Activated CD8-positive, alpha-beta memory T cell treated with anti-CD3 and anti-CD28 coated beads, Interleukin-2, amount 10 ng/mL, durations not matched to agents 7 days and 5 days (primary cell): Measurements from ENCODE around the gene CNTD1. TPM values are rescaled to one million over a fixed set of nuclear protein-coding genes. Genes with fewer than 3 reads are reported as not detected.
"Not testable (repeated sequence)": the region's sequence is repeated elsewhere in the genome, so short reads cannot be mapped to it uniquely, and the experiment has no call there.

Experiments
- ATAC-seq: fragments of 150-1000 bp; cut with Tn5 transposase; one replicate; pipeline ENCODE4 v1.10.0; 2021; ENCODE audit warnings: moderate library complexity
- CTCF ChIA-PET: fragments of 350-600 bp; sonication (Branson Sonifier 250); formaldehyde crosslinking; loops from one replicate; lab custom pipeline; 2021; ENCODE audit warnings: antibody characterized with exemption; lab: Charles Lee
- DNase-seq: peaks from one replicate; pipeline ENCODE4 v3.0.0-alpha.2; 2020
- H3K27ac Mint-ChIP-seq: one replicate; pipeline ENCODE4 v1.8.0; 2021; ENCODE audit warnings: mild to moderate bottlenecking, mixed read lengths
- H3K27me3 Mint-ChIP-seq: one replicate; pipeline ENCODE4 v1.8.0; 2021; ENCODE audit warnings: mixed read lengths
- H3K36me3 Mint-ChIP-seq: one replicate; pipeline ENCODE4 v1.8.0; 2021; ENCODE audit warnings: mild to moderate bottlenecking, mixed read lengths
- H3K4me1 Mint-ChIP-seq: one replicate; pipeline ENCODE4 v1.8.0; 2021; ENCODE audit warnings: mixed read lengths
- H3K4me3 Mint-ChIP-seq: one replicate; pipeline ENCODE4 v1.8.0; 2021; ENCODE audit warnings: mild to moderate bottlenecking, moderate library complexity, mixed read lengths
- H3K9me3 Mint-ChIP-seq: one replicate; pipeline ENCODE4 v1.8.0; 2022; ENCODE audit warnings: low read depth, mixed read lengths
- total RNA-seq, 2 experiments: library from RNA; stranded (reverse); gene quantifications; one replicate each; pipeline ENCODE4 v1.2.3, GENCODE V29; 2021

The CNTD1 gene
- total RNA-seq, 2 experiments from 2014 or later: not detected

DNA sequence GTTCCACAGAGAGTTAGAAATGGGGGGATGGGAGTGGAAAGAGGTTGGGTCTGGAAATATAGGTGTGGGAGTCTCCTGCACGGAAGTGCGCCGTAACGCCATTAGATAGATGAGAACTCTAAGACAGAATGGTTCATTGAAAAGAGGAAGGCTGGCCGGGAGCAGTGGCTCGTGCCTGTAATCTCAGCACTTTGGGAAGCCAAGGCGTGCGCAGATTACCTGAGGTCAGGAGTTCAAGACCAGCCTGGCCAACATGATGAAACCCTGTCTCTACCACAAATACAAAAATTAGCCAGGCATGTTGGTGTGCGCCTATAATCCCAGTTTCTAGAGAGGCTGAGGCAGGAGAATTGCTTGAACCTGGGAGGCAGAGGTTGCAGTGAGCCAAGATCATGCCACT is 30.7 kb upstream of the CNTD1 start:
- CTCF ChIA-PET, H3K36me3 Mint-ChIP-seq, H3K27ac Mint-ChIP-seq, ATAC-seq, H3K4me3 Mint-ChIP-seq, H3K9me3 Mint-ChIP-seq, DNase-seq: not testable (repeated sequence)
- peaks cover 22% of the 10 kb centered on the region for H3K27me3 Mint-ChIP-seq
- peaks cover 10% of the 10 kb centered on the region for H3K4me1 Mint-ChIP-seq

DNA sequence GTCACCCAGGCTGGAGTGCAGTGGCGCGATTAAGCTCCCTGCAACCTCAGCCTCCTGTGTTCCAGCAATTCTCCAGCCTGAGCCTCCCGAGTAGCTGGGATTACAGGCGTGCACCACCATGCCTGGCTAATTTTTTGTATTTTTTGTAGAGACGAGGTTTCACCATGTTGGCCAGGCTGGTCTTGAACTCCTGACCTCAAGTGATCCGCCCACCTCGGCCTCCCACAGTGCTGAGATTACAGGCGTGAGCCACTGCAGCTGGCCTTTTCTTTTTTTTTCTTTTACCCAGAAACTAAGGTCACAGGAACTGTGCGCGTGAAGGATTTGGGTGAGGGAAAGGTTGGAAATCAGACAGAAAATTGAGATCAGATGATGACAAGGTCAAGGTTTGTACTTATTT is 28.7 kb upstream of the CNTD1 start:
- H3K27ac Mint-ChIP-seq, DNase-seq, H3K9me3 Mint-ChIP-seq, ATAC-seq, H3K36me3 Mint-ChIP-seq, H3K4me3 Mint-ChIP-seq: not testable (repeated sequence)
- Mint-ChIP-seq H3K4me1 (peaks cover 28% of the 10 kb centered on the region), H3K27me3 (peaks cover 16% of the 10 kb centered on the region)
- CTCF ChIA-PET: interaction anchor here (1.3 to 1.4 kb wide), 3 partner anchors 9 to 192 kb away, joined by 3 to 5 read pairs (median 3); partner anchors contain the start of genes PSMC3IP and RAMP2

- CTCF ChIA-PET: interaction anchor here (1.0 to 4.2 kb wide), 5 partner anchors 9 to 194 kb away, joined by 3 to 57 read pairs (median 6); partner anchors contain the start of genes PSMC3IP and RAMP2
- Mint-ChIP-seq H3K9me3 (no peaks in the 10 kb centered on the region), H3K27ac (peak overlapping the region; percentile 98), H3K36me3 (peaks cover 22% of the 10 kb centered on the region), H3K4me3 (peak overlapping the region; percentile 99), H3K4me1 (peaks cover 35% of the 10 kb centered on the region), H3K27me3 (peaks cover 2% of the 10 kb centered on the region)
- DNase-seq (no peak), ATAC-seq (no peak)
Observed at GRCh38 chr17:42772945-42773289, 25.7 kb upstream of the CNTD1 start.

- H3K36me3 Mint-ChIP-seq: peaks cover 25% of the 10 kb centered on the region
- peak; percentile 97 for ATAC-seq
- H3K4me3 Mint-ChIP-seq: peak within 1 kb of the TSS; percentile 99
- peak within 1 kb of the TSS; percentile 98 for H3K27ac Mint-ChIP-seq
- CTCF ChIA-PET: interaction anchor here (1.0 to 4.2 kb wide), 7 partner anchors 9 to 195 kb away, joined by 3 to 57 read pairs (median 6); partner anchors contain the start of genes BECN1, PSMC3IP and RAMP2
- peak; percentile 84 for DNase-seq
- peaks cover 35% of the 10 kb centered on the region for H3K4me1 Mint-ChIP-seq
- H3K27me3 Mint-ChIP-seq: no peaks in the 10 kb centered on the region
- no peaks in the 10 kb centered on the region for H3K9me3 Mint-ChIP-seq
Observed at GRCh38 chr17:42773290-42774035, 25.2 kb upstream of the CNTD1 start, which contains the start of gene VPS25. Gene VPS25, plus strand, starts transcription at chr17:42773449. Its CDS starts 27 bp downstream, at chr17:42773476.

GRCh38 chr17:42774066-42774745 is 24.5 kb upstream of the CNTD1 start:
- peak overlapping the region; percentile 98 for H3K27ac Mint-ChIP-seq
- CTCF ChIA-PET: interaction anchor here (1.2 to 4.2 kb wide), 5 partner anchors 8 to 196 kb away, joined by 3 to 57 read pairs (median 13); partner anchors contain the start of genes BECN1, PSMC3IP and RAMP2
- H3K4me3 Mint-ChIP-seq: peak overlapping the region; percentile 99
- H3K36me3 Mint-ChIP-seq: peaks cover 31% of the 10 kb centered on the region
- H3K27me3 Mint-ChIP-seq: no peaks in the 10 kb centered on the region
- no peak for ATAC-seq
- H3K9me3 Mint-ChIP-seq: no peaks in the 10 kb centered on the region
- H3K4me1 Mint-ChIP-seq: peaks cover 36% of the 10 kb centered on the region
- no peak for DNase-seq

GRCh38 chr17:42775534-42776098 is 23.0 kb upstream of the CNTD1 start:
- Mint-ChIP-seq H3K36me3 (peaks cover 37% of the 10 kb centered on the region), H3K9me3 (no peaks in the 10 kb centered on the region), H3K4me3 (no peak overlapping the region), H3K4me1 (peaks cover 43% of the 10 kb centered on the region), H3K27ac (no peak overlapping the region), H3K27me3 (no peaks in the 10 kb centered on the region)
- DNase-seq (no peak), ATAC-seq (no peak)
- CTCF ChIA-PET: no interaction called here

DNA sequence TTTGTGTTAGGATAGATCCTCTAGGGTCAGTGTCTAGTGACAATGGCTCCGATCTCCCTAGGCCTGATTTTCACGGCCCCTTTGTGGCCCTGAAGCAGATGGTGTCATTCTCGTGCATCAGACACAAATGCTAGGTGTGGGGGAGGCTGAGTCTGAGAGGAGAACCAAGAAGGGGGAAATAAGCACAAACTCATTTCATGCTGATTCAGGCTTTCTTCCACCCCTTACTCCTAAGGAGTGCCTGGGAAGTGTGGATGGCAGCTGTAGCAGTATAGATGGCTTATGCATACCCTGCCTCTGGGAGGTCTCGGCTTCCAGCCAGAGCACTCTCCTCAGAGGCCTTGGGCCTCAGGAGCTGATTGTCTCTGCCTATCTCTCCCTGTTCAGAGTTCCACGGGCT is 20.1 kb upstream of the CNTD1 start:
- ATAC-seq (no peak), DNase-seq (no peak)
- CTCF ChIA-PET: interaction anchor here (2.1 kb wide), 1 partner anchor 15 kb away, joined by 8 read pairs; no protein-coding TSS in a partner anchor
- Mint-ChIP-seq H3K36me3 (peaks cover 39% of the 10 kb centered on the region), H3K4me1 (peaks cover 33% of the 10 kb centered on the region), H3K9me3 (no peaks in the 10 kb centered on the region), H3K4me3 (no peak overlapping the region), H3K27ac (no peak overlapping the region), H3K27me3 (peaks cover 25% of the 10 kb centered on the region)

GRCh38 chr17:42779304-42779935 is 19.2 kb upstream of the CNTD1 start:
- no peak overlapping the region for H3K27ac Mint-ChIP-seq
- peaks cover 34% of the 10 kb centered on the region for H3K27me3 Mint-ChIP-seq
- DNase-seq: no peak

GRCh38 chr17:42779936-42780850 is 18.5 kb upstream of the CNTD1 start, which contains the start of gene WNK4:
Gene WNK4, plus strand, starts transcription at chr17:42780610. Its CDS starts 89 bp downstream, at chr17:42780699.
- no peak within 1 kb of the TSS for H3K4me3 Mint-ChIP-seq
- no peak within 1 kb of the TSS for H3K27ac Mint-ChIP-seq
- no peaks in the 10 kb centered on the region for H3K9me3 Mint-ChIP-seq
- H3K36me3 Mint-ChIP-seq: peaks cover 32% of the 10 kb centered on the region
- peak; percentile 28 for ATAC-seq
- peaks cover 41% of the 10 kb centered on the region for H3K27me3 Mint-ChIP-seq
- H3K4me1 Mint-ChIP-seq: peaks cover 28% of the 10 kb centered on the region
- DNase-seq: no peak
- CTCF ChIA-PET: interaction anchor here (1.3 to 3.6 kb wide), 3 partner anchors 16 to 202 kb away, joined by 3 to 13 read pairs (median 5); no protein-coding TSS in a partner anchor

More at GRCh38 chr17:42779304-42779935, 19.2 kb upstream of the CNTD1 start:
- H3K4me1 Mint-ChIP-seq: peaks cover 30% of the 10 kb centered on the region
- CTCF ChIA-PET: interaction anchor here (1.4 to 3.6 kb wide), 2 partner anchors 16 to 201 kb away, joined by 5 to 13 read pairs; no protein-coding TSS in a partner anchor
- ATAC-seq: no peak
- no peak overlapping the region for H3K4me3 Mint-ChIP-seq
- peaks cover 34% of the 10 kb centered on the region for H3K36me3 Mint-ChIP-seq
- no peaks in the 10 kb centered on the region for H3K9me3 Mint-ChIP-seq

DNA sequence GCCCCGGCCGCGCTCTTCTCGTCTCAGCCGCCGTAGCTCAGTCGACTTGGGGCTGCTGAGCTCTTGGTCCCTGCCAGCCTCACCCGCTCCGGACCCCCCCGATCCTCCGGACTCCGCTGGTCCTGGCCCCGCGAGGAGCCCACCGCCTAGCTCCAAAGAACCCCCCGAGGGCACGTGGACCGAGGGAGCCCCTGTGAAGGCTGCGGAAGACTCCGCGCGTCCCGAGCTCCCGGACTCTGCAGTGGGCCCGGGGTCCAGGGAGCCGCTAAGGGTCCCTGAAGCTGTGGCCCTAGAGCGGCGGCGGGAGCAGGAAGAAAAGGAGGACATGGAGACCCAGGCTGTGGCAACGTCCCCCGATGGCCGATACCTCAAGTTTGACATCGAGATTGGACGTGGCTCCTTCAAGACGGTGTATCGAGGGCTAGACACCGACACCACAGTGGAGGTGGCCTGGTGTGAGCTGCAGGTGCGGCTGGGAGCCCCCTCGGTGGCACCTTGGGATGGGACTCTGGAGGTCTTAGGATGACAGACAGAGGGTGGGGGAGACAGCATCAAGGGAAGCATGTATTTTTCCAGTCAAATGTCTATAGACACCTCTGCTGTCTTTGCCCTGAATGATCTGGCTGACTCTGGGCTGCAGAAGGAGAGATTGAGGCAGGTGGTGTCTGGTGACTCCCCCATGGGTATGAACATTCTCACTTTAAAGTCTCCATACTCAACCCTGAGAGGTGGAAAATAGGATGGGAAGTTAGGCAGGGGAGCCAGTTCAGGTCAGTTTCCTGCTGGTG is 17.6 kb upstream of the CNTD1 start:
- ATAC-seq (no peak), DNase-seq (no peak)
- H3K36me3 Mint-ChIP-seq: peaks cover 29% of the 10 kb centered on the region
- H3K27ac Mint-ChIP-seq: no peak overlapping the region
- H3K27me3 Mint-ChIP-seq: peaks cover 50% of the 10 kb centered on the region
- no peaks in the 10 kb centered on the region for H3K9me3 Mint-ChIP-seq
- H3K4me3 Mint-ChIP-seq: no peak overlapping the region
- H3K4me1 Mint-ChIP-seq: peaks cover 26% of the 10 kb centered on the region
- CTCF ChIA-PET: interaction anchor here (0.6 to 3.6 kb wide), 4 partner anchors 15 to 203 kb away, joined by 3 to 13 read pairs (median 4); no protein-coding TSS in a partner anchor

- Mint-ChIP-seq H3K27me3 (peaks cover 56% of the 10 kb centered on the region), H3K27ac (no peak overlapping the region), H3K36me3 (peaks cover 26% of the 10 kb centered on the region), H3K4me1 (peaks cover 26% of the 10 kb centered on the region), H3K9me3 (no peaks in the 10 kb centered on the region), H3K4me3 (no peak overlapping the region)
- CTCF ChIA-PET: interaction anchor here (0.6 to 3.6 kb wide), 3 partner anchors 8 to 18 kb away, joined by 3 to 13 read pairs (median 4); partner anchors contain the start of gene VPS25
- DNase-seq (no peak), ATAC-seq (no peak)
Observed at GRCh38 chr17:42781639-42782165, 17.0 kb upstream of the CNTD1 start.
